Activated CD4-positive, alpha-beta T cell treated with anti-CD3 and anti-CD28 coated beads, Interleukin-2, Interleukin-6, amounts not matched to agents 100 ng/mL and 50 ng/mL, durations not matched to agents 16 hours and 8 hours (primary cell): Measurements from ENCODE around the gene MRPL41.
"Not testable (repeated sequence)": the region's sequence is repeated elsewhere in the genome, so short reads cannot be mapped to it uniquely, and the experiment has no call there.

Source experiments
- DNase-seq: peaks from one replicate; pipeline ENCODE4 v3.0.0-alpha.2; 2020

Gene MRPL41

DNA sequence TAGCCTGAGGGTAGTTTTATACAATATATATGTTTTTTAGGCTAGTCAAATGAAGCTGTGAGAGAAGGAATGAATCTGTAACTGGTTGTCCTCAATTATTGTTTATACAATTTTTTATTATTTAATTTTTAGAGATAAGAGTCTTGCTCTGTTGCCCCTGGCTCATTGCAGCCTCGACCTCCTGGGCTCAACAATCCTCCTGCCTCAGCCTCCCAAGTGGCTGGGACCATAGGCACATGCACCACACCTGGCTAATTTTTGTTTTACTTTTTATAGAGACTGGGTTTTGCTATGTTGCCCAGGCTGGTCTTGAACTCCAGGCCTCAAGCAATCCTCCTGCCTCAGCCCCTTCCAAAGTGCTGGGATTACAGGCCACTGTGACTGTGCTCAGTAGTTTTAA lies 2.7 kb downstream of the MRPL41 start:
- no peak for DNase-seq

DNA sequence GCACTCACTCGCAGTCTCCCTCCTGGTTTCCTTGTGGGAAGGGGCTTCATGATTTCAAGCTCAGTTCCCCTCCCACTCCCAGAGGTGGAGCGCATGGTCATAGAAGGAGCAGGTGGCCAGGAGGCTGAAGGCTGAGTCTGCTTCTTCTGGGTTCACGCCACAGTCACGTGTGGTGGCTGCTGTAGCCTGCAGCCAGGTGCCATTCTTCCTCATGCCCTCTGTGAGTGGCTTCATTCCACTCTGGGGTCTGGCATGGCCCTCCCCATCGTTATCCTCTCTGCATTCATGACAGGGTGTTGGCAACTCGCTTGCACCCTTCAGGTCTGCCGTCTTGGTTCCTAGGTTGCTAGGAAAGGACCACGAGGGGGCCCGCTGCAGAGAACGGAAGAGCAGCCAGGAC lies 3.5 kb downstream of the MRPL41 start:
- no peak for DNase-seq

DNA sequence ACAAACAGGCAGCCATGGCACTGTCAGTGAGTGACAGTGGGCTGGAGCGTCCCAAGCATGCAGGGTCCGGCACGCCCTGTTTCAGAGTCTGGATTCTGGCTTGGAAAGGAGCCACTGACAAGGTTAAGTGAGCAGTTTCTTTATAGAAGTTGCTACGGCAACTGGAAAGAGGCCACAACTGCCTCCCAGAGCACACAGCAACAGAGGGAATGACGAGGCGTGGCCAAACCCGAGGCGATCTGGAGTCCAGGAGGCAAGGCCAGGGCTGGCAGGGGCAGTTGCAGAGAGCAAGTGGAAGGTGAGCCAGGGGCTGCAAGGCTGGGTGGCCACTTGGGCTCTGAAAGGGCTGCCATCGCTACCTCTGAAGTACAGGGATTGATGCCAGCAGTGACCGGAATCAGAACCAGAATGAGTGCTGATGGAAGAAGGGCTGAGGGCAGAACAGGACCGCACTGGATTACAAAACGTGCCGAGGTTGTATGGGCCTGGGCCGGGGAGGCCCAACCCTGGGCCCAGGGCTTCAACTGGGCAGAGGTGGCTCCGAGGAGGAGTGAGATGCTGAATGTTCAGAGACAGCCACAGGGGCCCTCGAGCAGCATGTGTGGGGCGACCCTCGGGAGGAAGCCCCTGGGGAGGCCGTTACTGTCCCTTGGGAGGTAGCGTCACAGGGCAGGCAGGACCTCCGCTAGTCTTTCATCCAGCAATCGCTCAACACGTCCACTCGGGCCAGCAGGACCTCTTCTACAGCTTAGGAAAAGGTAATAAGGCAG lies 4.6 kb downstream of the MRPL41 start:
- DNase-seq, result no peak

DNA sequence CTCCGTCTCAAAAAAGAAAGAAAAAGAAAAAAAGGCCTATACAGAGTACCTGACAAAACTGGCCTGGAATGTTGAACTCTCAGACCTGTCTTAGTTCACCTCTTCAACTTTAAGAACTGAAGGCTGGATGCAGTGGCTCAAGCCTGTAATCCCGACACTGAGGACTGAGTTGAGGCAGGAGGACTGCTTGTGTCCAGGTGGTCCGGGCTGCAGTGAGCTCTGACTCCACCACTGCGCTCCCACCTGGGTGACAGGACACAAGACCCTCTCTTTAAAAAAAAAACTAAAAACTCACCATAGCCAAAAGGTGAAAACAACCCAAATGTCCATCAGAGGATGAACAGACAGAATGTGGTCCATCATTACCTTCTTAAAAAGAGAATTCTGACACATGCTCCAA lies 6.4 kb downstream of the MRPL41 start:
- DNase-seq, result no peak

DNA sequence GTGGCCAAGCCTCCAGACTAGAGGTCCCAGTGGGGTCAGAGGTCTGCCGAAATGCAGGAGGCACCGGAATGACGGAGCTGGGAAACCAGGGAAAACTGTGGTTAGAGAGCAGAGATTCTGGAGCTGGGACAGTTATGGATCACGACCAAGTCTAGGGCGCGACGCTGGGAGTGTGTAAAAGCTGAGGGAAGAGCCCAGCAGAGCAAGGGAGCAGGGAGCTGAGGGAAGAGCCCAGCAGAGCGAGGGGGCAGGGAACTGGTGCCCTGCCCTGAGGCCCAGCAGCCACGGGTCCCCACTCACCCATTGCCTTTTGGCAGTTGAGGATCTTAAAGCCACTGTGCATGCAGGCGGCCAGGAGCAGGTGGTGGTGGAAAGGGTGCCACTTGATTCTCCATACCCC lies 12.5 kb downstream of the MRPL41 start:
- DNase-seq, result no peak

DNA sequence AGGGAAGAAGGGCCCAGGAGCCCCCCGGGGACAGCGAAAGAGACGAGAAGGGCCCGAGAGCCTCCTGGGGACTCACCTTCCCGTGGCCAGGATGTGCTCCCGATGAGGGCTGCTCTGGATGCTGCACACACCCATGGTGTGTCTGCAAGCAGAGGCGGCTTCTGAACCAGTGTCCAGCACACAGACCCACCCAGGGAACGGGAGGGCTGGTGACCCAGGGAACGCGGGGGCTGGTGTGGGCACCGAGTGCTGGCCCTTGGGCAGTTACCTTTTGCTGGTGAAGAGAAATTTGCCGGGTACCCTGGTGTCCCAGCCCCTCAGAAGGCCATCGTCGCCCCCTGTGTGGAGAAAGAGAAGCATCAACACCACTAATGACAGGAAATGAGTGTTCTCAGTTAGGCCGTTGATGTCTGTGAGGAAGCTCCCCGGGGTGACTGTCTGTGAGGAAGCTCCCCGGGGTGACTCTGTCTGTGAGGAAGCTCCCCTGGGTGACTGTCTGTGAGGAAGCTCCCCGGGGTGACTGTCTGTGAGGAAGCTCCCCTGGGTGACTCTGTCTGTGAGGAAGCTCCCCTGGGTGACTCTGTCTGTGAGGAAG lies 13.2 kb downstream of the MRPL41 start:
- DNase-seq, result no peak

DNA sequence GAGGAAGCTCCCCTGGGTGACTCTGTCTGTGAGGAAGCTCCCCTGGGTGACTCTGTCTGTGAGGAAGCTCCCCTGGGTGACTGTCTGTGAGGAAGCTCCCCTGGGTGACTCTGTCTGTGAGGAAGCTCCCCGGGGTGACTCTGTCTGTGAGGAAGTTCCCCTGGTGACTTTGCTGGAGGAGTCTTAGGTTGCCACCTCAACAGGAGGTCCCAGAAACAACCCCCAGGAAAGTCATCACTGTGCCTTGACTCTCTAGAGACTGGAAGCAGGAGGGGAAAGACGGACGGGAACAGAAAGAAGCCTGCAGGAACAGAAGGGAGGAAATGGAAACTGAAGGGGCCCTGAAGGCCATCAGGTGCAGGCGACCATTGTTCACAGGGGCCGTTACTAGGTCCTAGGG lies 16.8 kb downstream of the MRPL41 start:
- DNase-seq, result not testable (repeated sequence)

DNA sequence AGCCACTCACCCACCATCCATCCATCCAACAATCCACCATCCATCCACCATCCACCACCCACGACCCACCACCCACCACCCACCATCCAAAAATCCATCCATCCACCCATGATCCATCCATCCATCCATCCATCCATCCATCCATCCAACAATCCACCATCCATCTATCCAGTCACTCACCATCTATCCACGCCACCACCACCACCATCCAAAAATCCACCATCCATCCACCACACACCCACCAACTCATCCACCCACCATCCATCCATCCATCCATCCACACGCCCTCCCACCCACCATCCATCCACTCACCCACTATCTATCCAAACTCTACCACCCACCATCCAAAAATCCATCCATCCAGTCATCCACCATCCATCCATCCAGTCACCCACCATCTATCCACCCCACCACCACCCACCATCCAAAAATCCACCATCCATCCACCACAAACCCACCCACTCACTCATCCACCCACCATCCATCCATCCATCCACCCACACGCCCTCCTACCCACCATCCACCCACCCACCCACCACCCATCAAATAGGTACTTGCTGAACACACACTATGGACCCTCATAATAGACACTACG lies 18.0 kb downstream of the MRPL41 start:
- DNase-seq, result no peak

DNA sequence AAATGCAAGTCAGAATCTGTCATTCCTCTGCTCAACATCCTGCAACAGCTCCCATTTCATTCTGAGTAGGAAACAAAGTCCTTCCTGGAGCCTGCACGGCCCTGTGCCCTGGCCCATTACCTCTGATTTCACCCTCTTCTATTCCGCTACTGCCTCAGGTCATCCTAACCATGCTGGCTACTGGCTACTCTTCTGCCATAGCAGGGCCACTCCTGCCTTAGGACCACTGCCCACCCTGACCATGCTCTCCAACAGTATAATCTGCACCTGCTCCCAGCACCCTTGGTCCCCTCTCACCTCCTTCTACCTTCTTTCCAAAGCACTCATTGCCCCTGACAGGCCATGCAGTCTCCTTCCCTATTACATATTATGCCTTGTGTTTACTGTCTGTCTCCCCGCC lies 18.9 kb downstream of the MRPL41 start:
- DNase-seq, result no peak

DNA sequence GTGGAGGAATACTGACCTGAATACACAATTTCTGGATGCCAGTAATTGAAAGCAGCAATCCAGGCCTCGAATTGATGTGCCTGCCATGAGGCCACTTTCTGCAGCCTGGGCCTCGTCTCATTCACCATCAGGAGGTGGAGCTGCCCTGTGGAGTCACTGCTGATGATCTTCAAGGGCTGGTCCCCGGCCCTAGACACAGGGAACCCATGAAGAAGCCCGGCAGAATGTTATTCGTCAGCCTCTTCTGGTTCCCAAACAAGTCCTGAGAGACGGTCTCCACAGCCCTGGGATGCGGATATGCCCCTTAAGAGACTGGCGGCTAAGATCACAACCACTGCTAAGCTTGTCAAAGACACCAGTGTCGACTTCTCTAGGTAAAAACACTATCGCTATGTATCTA lies 22.5 kb downstream of the MRPL41 start:
- no peak for DNase-seq

DNA sequence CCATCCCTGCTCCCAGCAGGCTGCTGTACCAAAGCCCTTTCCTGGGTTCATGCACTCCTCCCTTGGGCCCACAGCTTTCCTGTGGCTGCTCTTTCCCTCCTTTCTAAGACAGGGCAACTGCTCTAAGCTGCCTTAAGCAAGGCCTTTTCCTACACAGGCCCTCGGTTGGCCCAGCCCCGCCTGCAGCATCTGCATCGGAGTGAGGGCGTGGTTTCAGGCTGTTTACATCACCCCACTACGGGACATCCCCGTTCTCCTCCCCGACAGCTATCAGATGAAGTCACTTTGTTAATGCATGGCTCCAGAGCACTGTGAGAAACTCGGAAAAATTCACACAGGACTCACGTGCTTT lies 23.7 kb downstream of the MRPL41 start:
- peak; percentile 40 for DNase-seq

DNA sequence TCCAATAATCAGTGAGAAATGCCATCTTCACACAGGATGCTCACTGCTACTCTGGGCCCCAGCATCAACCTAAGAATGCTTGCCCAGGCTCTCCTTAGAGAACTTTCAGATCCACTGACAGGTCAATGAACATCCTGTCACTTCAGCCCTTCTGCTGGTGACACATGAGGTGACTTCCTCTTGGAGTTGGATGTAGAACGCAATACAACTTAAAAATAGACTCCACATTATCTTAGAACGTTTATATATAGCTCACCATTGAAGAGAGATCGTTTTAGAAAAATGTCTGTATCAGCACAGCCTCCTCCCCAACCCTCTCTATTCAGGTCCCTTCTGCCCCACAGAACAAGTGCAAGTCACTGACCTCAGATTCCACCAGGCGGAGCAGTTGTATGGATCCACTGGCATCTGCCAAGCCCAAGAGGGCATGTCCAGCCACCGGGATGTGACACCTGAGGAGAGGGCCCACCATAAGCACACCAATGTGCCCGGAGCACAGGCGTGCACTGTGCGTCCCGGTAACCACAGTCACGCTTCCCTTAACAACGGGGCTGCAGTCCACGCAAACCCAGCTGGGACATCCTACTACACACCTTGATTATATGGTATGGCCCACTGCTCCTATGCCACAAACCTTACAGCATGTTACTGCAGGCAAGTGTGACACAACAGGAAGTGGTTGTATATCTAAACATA lies 24.2 kb downstream of the MRPL41 start:
- no peak for DNase-seq

DNA sequence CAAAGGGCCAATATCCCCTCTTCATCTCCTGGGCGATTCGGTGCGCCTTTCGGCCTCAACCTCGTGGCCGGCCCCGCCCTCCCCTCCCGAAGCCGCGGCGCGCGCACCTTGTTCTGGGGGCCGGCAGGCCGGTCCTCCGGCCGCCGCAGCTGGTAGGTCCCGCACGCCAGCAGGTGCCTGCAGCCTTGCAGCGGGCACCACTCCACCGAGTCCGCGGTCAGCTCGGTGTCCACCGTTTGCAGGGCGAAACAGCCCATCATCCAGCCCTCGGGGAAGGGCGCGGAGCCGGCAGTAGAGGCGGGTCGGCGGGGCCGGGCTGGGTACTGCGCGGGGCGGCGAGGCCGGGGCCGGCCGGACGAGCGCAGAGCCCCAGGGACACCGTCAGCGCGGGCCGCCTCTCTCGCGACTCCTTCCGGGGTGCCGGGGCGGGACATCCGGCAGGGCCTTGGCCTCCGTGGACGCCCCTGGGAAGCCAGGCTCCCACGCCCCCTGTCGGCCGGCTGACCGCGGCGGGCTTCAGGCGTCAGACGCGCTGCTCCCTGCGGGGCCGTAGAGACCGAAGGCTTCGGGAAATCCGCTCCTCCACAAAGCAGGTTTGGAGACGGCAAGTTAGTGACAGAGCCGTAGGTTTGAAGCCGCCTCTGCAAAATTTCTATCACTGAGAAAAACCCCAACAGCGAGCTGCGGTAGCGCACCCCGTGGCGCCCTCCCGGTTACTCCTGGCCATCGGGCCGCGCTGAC lies 27.0 kb downstream of the MRPL41 start, which contains the start of gene DPH7:
Gene DPH7 (minus strand): TSS at position 408 of the 741 bp plus-strand sequence. CDS start 148 bp downstream, at position 260.
- DNase-seq, result peak; percentile 98

DNA sequence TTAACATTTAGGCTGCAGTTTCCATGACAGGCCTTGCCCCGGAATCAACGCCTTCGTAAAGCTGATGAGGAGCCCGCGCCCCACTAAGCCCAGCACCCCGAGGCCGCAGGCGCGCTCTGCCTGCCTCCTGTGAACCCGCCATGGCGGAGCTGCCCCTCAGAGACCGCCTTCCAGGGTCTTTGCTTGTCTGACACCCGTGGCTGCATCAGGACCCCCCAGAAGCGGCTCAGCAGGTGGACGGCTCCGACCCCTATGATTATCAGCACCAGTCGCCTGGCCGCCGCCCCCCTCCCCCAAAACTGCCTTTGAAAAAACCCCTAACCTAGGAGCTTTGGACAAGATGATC lies 27.6 kb downstream of the MRPL41 start:
- no peak for DNase-seq

DNA sequence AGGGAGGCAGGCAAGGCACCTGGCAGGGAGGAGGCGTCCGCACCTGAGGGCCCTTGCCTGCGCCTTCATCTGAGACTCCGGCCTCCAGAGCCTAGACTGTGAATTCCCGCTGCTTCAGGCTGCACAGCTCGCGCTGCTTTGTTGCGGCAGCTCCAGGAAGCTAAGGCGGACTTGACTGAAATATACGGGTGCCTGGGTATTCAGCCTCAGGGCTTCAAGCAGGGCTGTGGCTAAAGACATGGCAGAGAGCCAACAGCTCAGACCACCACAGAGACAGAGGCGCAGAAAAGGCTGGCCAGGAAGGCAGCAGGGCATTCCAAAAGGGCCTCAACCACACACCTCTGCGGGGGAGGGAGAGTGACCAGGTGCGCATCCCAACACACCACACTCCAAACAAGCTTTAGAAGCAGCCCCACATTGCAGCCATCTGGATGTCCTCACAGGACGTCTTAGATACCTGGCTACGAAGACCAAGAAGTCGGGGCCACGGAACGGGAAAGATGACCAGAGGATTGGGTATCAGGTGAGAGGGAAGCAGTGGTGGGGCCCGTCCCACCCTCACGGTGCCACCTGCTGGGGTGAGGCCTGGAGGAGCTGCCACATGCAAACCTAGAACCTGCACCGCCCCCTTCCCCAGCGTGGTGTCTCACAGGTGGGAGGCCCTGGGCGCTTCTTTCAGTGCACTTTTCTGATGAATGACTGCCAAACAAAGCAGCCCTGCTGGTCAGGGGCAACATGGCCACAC lies 28.7 kb downstream of the MRPL41 start:
- no peak for DNase-seq

DNA sequence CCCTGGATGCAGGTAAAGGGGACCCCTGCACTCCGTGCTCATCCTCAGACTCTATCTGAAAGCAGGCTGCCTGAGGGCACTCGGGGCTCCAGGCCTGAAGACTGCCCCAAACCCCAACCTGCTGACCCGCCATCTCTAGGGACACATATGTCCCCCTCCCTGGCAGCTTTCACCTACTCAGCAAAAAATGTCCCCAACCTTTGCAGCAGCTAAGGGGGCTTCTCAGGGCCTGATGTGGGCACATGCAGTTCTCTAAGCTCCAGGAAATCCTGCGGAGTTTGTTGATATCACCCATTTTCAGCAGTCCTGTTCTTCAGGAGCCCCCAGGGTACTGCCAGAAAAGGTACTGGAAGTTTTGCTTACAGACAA lies 29.3 kb downstream of the MRPL41 start:
- no peak for DNase-seq

DNA sequence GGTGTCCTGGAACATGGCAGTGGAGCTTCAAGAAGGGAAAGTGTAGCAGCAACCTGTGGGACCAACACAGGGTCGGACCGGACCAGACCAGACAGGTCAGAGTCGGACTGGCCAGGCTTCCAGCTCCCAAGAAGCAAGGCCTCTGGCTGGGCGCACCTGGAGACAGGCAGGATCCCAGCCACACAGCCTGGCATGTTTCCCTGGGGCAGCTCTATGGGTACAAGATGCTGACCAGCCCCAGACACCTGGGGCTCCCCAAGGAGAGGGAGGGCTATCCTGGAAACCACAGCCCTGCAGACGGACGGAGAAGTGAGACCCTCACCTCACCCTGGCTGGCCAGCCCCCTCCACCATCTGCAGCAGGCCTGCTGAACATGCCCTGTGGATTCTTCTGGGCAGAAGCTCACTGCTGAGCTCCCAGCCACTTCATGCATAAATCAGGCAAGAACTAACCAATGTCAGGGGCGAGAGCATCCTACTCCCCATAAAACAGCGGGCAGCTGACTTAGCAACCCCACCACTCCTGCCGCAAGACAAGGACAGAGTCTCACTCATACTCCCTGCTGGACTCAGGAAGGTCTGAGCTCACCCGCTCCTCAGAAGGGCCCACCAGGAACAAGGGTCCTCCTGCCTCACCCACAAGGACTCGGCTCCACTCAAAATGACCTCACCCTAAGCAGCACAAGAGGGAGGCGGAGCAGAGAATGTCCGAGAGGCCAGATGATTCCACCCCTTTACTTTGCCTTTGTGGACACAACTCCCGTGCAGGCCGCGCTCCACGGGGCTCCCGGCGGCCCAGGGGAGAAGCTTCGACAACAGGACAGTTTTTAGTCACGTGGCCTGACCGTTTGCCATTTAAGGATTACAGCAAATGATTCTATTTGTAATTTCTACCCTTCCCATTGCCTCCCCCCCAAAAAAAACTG lies 29.9 kb downstream of the MRPL41 start:
- no peak for DNase-seq

DNA sequence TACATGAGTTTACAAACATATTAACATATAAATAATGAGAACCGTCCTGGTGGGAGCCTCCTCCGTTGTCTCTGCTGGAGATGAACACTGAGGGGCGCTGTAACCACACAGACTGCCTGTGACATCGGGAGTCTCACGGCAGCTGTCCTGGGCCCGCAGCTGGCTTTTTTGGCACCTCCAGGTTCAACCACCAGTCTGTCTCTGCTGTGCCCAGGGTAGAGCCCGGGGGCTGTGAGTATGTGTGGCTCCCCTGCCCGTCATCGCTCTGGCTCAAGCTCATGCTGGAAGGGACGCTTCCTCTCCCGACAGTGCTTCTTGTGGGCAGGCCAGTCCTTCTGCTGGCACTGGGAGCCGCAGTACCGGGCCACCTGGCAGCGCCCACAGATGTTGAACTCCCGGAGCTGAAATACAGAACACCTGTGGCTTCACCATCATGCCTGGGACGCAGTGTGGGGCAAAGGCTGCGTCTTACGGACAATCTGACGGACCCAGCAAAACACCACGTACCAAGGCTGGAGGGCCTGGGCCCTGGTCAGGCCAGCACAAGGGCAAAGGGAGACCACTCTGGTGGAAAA lies 30.7 kb downstream of the MRPL41 start:
- DNase-seq, result no peak

DNA sequence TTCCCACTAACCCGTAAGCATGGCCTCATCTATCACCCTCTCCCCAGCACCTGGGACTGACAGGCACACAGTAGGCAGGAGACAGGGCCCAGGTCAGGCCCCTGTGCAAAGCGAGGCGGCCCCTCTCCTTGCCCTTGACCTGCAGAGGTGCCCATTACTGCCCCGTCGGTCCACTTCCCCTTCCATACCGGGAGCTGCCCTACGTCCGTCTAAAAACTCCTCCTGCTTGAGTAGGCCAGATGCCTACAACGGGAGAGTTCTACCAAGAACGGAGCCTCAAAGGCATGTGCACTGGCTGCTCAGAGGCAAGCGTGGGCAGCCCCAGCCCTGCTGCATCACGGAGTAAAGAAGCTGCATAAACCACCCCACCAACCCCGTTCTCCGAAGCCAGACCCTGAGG lies 31.7 kb downstream of the MRPL41 start:
- no peak for DNase-seq

DNA sequence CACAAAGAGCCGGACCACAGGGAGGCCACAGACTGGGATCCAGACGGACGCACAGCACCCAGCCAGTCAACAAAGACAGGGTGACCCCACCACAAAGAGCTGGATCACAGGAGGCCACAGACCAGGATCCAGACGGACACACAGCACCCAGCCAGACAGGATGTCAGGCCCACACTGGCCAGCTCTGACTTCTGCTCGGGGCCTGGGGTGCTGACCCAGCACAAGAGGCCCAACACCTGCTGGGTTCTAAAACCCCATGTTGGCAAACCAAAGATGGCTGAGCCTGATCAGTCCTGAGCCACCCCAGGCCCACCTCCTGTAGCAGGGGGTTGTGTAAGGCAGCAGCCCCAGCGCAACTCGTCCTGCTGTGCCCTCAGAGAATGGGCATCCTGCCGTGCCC lies 32.3 kb downstream of the MRPL41 start:
- DNase-seq, result no peak

DNA sequence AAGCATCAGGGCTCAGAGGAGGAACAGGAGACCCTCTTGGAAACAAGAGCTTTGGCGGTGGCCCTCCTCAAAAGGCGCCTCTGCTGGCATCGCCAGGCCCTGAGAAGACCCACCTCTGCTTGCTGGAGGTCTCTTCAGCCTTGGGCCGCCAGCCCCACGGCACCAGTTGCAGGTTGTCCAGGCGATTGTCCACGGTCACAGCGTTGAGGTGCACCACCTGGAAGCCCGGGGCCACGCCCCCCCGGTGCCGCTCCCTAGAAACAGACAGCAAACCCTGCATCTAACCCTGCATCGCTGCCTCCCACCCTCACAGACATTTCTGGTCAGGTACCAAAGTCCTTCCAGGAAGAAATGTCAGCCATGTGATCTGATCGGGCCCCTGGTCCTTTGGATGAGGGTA lies 35.2 kb downstream of the MRPL41 start:
- no peak for DNase-seq
